Measurements from ENCODE around the gene PRG3.
"Not testable (repeated sequence)": the region's sequence is repeated elsewhere in the genome, so short reads cannot be mapped to it uniquely, and the experiment has no call there.

The PRG3 gene

DNA sequence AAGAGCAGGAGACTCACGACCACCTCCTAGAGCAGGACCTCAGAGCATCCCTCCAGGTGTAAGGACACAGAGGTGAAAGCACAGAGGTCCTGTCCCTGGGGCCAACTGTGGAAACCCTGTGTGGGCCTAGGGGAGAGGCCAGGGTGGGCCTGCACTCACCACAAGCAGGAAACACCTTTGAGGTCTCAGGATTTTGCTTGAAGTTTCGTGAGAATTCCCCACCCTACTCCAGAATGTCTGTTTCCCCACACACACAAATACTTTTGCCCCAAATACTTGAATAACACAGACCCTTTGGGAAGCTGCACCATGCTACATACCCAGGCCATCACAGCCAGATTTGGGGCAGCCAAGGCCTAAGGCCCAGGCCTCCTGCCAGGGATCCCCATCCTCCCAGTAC, 27.8 kb upstream of the PRG3 start:
- no peak for DNase-seq (ENCODE audit: low spot score)

DNA sequence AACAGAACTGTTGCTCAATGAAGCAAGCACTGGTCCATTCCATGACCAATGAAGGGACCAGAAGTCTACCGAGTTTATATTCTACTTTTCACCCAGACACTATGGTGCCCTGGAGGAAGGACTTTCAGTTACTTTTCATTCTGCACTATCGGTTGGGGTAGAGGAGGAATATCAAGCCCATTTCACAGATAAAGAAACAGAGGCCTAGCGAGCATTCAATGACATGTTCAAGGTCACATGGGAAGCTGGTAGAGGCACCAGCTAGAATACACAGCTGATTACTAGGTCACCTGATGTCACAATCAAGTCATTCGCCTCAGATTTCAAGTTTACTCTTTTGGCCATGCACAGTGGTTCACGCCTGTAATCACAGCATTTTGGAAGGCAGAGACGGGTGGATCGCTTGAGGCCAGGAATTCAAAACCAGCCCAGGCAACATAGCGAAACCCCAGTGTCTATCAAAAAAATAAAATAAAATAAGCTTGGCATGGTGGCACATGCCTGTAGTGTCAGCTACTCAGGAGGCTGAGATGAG, 27.1 kb upstream of the PRG3 start:
- no peak for DNase-seq (ENCODE audit: low spot score)

DNA sequence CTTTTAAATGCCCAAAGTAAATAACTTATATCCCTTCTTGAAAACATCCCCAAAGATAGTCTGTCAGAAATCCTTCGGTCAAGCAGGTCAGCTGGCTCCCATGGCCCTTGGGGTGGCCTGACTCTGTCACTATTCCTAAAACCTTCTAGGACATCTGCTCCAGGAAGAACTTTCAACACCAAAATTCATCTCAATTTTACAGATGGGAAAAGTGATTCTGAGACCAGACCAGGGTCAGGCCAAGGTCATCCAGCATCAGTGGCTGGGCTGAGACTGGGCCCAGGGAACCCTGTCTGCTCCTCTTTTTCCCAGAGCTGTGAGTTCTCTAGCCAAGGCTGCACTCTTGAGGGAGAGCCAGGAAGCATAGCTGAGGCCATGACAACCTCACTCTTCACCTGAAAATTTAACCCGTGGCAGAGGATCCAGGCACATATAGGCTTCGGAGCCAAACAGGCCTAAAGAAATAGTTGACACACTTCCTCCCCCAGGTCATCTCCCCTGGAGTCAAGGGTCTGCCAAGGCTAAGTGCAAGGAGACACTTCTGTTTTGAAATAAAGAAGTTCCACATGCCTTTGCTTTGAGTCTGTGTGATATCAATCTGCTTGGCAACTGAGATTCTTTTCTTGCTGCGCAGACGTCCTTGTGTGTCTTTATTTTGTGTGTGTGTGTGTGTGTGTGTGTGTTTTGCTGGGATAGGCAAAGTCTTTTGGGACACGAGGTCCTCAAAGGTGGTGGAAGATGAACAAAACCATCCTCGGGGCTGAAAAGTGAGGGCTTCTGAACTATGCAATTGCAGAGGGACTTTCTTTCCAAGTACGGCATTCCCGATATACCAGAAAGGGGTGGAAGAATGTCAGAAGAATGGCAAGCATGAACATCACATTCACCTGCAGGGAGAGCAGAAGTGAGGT, 26.3 kb upstream of the PRG3 start:
- no peak for DNase-seq (ENCODE audit: low spot score)

DNA sequence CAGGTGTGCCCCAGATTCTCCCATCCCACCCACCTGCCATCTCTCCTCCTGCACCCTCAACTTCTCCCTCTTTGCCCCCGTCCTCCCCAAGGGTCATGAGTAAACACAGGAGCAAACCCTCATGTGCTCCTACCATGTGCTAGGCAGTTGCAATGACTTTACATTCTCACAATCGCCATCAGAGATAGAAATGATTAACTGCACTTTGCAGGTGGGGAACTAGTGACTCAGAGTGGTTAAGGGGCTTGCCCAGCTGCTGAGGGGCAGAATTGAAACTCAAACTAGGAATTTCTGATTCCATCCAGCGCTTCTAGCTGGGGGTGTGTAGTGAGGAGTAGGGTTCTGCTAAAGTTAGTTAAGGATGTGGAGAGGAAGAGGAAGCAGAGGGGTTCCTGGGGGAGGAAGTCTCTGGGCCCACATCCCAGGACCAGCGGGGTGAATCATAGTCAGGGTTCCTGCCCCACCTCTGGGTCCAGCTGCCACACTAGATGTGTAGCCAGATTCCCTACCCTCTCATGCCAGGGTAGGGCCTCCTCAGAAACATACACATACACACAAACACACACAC, 25.5 kb upstream of the PRG3 start:
- no peak for DNase-seq (ENCODE audit: low spot score)

DNA sequence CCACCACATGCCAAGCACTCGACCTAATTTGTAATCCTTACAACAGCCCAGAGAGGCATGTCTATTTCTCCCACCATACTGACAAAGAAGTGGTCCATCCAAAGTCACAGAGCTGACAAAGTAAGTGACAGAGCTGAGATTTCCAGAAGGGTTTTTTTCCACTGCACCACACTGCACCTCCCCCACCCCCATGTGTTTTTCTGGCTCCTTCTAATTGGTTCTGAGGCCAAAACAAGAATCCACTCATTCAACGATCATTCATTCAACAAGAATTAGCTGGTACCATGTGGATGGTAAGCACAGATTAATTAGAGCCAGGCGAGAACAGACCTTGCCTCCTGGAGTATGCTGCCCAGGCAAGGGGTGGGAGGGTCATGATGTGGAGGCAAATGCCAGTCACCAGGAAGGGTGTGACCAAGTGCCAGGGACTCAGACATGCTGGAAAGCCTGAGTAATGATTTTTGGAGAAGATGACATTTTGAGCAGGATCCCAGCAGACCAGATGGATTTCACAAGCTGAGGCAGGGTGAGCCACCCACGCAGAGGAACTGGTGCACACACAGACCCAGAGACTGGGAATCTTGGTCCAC, 24.4 kb upstream of the PRG3 start:
- DNase-seq (ENCODE audit: low spot score): no peak

DNA sequence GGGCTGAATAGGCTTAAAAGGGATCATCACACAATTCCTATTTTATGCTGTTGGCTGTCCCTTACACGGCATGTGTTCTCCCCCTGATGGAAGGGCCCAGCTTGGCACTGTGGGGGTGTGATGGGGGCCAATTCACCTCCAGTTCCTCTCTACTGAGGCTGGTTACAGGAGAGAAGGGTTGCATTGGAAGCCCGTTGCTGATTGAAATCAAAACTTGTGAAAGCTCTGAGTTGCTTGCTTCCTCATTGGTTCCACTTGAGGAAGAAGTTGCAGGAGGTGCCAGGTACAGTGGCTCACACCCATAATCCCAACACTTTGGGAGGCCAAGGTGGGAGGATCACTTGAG, 22.8 kb upstream of the PRG3 start:
- no peak for DNase-seq (ENCODE audit: low spot score)

DNA sequence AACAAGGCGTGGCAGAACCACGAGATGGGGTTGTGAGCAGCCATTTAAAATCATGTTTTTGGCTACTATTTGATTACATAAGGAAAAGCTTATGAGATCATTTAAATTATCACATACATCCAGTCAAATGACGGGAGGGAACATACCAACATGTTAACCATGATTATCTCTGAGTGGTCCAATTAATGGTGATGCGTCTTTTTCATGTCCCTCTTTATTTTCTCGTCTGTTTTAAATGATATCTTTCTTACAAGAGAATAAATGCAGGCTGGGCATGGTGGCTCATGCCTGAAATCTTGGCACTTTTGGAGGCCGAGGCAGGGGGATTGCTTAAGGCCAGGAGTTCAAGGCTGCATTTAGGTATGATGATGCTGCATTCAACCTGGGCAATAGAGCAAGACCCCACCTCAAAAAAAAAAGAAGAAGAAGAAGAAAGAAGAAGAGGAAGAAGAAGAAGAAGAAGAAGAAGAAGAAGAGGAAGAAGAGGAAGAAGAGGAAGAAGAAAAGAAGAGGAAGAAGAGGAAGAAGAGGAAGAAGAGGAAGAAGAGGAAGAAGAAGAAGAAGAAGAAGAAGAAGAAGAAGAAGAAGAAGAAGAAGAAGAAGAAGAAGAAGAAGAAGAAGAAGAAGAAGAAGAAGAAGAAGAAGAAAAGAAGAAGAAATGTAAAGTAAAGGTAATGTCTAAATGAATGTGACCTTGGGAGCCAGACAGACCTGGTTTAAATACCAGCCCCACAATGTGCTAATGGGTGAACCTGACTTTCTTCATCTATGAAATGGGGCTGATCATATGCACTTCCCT, 22.3 kb upstream of the PRG3 start:
- not testable (repeated sequence) for DNase-seq (ENCODE audit: low spot score)

DNA sequence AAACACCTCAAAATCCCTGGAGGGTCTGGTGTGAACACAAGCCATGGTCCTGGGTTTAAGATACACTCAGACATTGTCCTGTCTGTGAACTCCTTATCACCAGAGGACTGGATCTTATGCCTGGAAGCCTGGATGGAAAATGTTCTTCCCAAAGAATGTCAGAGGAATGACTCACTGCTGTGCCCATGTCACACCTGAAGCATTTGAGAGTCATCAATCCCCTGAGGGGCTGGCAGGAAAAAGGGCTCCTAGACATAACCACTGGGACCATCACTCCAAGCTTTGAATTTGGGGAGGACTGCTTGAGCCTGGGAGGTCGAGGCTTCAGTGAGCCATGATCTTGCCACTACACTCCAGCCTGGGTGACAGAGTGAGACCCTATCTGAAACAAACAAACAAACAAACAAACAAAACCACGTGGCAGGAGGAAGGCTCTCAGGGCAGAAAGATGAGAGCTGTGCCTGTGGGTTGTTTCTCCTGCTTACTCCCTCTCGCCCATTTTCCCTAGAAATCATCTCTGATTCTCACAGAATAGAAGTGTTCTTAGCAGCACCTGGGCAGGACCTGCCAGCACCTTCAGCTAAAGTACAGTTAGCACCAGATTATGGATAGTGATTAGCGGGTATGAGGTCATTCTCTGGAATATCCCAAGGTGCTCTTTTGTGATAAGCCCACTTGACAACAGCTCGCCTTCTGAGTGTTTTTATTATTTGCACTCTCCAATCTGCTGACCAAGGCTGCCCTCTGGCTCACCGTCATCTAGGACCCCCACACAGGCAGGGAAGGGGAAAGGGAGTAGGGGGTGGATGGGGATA, 21.4 kb upstream of the PRG3 start:
- DNase-seq (ENCODE audit: low spot score): no peak

DNA sequence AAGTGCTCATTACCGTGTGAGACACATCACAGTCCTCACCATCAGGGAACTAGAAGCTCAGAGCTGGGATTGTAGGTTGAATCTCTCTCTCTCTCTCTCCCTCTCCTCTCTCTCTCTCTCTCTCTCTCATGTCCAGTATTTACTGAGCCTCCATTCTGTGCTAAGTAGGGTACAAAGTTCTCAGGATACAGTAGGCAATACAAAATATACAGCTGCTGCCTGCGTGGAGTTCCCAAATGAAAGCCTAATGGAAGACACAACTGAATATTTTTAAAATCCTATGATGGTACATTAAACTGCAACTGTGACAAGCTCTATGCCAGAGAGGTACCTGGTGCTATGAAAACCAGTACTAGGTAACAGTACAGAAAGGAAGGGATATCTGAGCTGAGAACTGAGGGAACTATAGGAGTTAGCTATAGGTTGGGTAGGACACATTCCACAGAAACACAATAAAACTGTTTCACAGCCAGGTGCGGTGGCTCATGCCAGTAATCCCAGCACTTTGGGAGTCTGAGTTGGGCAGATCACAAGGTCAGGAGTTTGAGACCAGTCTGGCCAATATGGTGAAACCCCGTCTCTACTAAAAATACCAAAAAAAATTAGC, 19.1 kb upstream of the PRG3 start:
- DNase-seq (ENCODE audit: low spot score): no peak

DNA sequence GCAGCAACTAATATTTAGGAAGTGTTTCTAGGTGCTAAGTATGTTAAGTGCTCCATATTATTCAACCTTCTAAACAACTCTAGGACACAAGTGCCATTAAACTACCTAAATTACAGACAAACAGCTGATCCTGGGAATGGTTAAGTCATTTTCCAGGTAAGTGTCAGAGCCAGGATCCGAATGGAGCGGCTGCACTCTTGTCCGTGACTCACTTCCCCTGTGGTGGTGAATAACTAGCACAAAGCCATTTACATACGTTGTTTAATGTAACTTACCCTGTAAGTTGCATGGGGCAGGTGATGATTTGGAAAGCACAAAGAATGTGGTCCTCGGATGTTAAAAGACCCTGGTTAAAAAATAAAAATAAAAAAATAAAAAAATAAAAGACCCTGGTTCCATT, 18.3 kb upstream of the PRG3 start:
- DNase-seq (ENCODE audit: low spot score): no peak

DNA sequence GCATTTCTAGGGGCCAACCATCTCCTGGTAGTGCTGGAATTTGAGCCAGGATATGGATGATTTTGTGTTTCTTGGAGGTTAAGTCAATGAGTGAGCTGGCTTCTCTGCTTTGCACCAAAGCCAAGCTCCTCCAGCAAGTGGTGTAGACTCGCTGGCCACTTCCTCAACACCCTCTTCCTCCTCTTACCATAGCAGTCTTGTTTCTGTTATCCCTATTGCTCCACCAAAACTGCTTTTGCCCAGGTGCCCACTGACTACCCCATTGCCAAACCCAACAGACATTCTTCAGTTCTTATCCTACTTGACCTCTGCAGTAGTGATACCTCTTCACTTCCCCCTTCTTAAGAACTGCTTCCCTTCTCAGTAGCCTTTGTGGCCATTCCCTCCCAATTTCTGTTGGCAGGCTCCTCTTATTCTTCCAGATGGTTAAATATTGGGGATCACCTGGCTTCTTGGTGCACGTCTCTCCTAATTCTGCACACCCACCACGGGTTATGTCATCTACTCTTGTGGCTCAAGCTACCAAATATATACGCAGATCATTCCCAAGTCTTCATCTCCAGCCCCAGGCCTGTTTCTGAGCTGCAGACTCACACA, 16.5 kb upstream of the PRG3 start:
- no peak for DNase-seq (ENCODE audit: low spot score)

DNA sequence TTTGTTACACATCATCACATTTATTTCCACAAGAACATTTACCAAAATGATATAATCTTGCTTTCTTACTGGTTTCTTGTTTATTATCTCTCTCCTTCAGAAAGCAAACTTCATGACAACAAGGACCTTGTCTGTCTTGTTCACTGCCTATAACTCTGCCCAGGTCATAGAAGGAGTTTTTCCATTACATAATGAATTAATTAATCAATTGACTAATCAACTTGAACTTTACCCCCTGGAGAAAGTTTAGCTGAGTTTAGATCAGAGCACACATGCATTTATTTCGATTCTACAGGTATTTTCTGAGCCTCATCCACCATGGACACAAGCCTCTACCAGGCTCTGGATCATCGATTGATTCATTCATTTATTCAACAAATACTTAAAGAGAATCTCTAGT, 15.8 kb upstream of the PRG3 start:
- DNase-seq (ENCODE audit: low spot score): no peak

DNA sequence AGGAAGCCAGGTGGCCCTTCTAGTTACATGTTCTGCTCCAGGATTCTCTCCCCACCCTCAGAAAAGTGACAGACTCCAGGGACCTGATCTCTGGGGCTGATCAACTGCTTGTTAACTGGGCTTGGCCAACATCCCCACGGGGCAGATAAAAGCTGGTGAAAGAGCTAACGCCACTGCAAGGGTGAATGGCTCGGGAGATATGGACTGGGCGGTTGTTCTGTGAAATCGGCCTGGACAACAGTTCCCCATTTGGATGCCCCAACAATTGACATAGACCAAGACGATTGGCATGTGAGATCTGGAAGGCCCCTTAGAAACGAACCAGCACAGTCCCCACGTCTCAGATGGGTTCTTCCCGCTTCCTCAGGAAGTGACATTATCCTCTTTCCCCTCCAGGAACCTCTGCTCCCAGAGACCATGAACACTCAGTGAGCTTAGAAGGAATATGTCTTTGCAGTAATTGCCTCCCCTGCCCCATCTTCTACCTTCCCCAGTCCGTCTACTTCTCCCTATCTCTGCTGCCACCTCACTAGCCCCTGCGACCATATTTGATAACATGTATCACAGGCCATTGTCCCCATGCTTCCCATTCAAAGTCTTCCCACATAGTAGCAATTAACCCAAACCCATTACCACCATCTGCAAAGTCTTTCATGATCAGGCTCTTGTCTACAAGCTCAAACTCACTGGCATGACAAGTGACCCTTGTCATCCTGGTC, 15.1 kb upstream of the PRG3 start:
- no peak for DNase-seq (ENCODE audit: low spot score)

DNA sequence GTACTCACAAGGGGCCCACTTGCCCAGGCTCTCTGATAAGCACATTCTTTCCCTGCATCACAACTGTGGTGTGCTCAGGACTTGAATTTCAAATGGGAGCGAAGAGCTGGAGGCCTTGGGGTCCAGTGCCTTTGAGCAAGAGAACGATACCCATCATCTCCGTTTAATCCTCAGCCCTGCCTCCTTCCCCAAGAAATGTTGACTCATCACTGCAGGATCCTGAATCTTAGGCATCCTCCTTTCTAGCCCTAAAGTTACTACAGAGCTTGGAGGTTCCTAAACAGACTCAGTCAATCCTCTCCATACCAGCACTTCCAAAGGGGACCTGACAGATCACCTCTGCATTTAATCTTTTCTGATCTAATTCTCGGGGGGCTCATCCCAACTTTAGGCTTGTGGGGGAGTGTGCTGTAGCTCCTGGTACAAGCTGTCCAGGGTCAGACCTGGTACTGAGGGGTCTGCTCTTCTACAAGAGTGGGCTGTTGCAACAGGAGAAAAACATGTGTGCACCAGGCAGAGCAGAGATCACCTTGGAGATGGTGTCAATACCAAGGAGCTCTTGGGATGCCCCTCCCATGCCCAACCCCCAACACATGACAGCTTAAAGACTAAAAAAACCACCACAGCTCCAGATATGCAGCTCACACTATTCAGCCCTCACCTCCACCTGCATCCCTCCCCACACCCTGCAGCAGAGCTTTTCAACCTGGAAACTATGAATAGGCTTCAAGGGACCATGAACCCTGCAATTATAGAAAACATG, 13.4 kb upstream of the PRG3 start:
- no peak for DNase-seq (ENCODE audit: low spot score)

DNA sequence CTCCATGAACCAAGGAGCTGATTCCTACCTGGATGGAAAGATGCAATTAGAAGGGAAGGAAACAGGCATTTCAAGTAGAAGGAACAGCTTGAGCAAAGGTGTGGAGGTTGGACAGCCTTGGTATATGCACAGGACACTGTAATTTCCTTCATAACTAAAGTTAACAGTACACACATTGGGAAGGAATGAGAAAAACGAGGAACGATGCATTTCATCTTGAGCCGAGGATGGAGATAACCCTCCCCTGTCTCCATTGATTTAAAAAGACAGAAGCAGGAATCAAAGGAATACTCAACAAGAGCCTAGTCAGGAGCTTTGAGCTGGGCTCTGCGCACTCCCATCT, 11.8 kb upstream of the PRG3 start:
- DNase-seq (ENCODE audit: low spot score): no peak

DNA sequence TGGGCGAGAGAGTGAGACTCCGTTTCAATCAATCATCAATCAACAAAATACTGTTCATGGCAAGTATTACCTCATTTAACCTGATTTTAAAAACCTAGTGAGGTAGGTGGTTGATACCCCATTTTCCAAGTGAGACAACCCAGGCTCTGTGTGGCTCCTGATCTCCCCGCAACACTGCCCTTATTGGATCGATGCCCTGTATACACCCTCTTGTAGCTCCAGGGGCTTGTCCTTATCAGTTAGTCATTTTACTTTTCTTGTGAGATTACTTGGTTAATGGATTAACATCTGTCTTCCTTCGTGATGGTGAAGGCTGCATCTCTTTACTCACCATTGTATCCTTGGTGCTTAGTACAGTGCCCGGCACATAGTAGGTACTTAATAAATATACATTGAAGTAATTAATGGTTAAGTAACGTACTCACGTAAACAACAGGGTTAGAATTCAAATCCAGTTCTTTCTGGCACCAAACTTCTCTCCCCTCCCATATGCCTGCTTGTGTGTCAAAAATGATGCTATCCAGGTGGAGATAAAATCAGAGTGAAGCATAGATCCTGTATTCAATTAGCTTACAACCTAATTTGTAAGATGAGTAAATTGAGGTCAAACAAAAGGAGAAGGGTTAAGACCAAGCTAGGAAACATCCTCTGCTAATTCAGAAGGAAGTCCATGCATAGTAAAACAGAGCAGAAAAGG, 11.3 kb upstream of the PRG3 start:
- no peak for DNase-seq (ENCODE audit: low spot score)

DNA sequence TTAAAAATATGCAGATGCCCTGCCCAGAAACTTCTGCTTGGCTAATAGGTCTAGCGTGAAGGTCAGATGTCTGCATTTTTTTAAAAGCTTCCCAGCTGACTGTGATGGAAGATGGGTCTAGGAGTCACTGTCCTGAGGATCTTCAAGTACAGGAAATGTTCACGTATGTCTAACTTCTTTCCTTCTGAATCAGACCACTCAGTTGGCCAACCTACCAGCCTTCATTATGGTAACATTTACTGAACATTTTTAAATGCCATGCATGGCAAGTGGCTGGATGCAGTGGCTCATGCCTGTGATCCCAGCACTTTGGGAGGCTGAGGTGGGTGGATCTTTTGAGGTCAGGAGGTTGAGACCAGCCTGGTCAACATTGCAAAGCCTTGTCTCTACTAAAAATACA, 10.6 kb upstream of the PRG3 start:
- DNase-seq (ENCODE audit: low spot score): no peak

DNA sequence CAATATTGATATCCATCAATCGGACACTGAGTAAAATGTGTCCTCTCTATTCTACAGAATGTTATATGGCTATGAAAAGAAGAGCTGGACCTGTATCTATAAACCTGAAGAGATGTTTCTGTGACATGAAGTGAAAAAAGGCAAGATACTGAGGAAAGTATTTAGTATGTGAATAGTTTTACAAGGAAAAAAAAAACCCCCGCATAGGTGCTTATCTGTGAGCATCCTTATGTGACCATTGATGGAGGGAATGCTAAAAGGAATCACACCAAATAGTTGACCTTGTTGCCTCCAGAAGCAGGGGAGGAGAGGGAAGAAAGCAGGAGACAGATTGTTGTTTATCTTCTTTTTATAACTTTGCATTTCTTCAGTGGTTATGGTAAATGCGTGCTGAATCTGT, 10.2 kb upstream of the PRG3 start:
- no peak for DNase-seq (ENCODE audit: low spot score)

DNA sequence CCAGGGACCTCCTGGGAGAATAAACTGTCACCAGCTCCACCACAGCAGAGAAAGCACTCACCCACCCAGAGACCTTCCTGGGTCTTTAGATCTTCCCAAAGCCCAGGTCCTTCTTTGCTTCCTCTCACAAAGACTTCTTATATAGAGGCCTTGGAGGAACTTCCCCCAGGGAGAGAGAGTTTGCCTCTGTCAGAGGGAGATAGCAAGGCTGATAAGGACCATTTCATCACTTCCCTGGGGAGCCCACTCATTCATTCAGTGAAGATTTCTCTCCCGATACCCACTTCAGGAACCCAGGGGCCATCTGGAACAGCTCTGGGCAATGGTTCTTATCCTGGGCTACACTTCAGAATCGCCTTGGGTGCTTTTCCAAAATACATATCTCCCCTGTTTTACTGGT, 9.6 kb upstream of the PRG3 start, which contains the start of gene PRG2:
PRG2 (minus strand) TSS at position 116 of the 400 bp plus-strand sequence. CDS start 706 bp downstream, outside the sequence.
- DNase-seq (ENCODE audit: low spot score): no peak

All from HuH-7.5 (cell line).